A204.1 (cell line): ENCODE results near the gene YOD1.
"Not testable (repeated sequence)": the region's sequence is repeated elsewhere in the genome, so short reads cannot be mapped to it uniquely, and the experiment has no call there.

Source experiments
- FAIRE-seq: peaks from 2 replicates; lab custom pipeline; 2012; peaks lifted over from hg19 to GRCh38; lab: Jason Lieb, UNC

The YOD1 gene

GRCh38 chr1:207048041-207048440, 3.0 kb downstream of the YOD1 start:
- FAIRE-seq: no peak

- FAIRE-seq: no peak
These were observed 3.5 kb downstream of the YOD1 start for GRCh38 chr1:207047505-207047904.

GRCh38 chr1:207045453-207045852, 5.6 kb downstream of the YOD1 start:
- no peak for FAIRE-seq

- FAIRE-seq: not testable (repeated sequence)
These were observed 9.6 kb downstream of the YOD1 start for GRCh38 chr1:207041397-207041796.

- no peak for FAIRE-seq
These were observed 10.9 kb downstream of the YOD1 start for GRCh38 chr1:207040181-207040533.

- FAIRE-seq: no peak
These were observed 11.4 kb downstream of the YOD1 start for GRCh38 chr1:207039380-207040180.

- FAIRE-seq: no peak
These were observed 14.1 kb downstream of the YOD1 start for GRCh38 chr1:207036865-207037264.

GRCh38 chr1:207035877-207036551, 15.0 kb downstream of the YOD1 start:
- no peak for FAIRE-seq

- no peak for FAIRE-seq
These were observed 16.0 kb downstream of the YOD1 start for GRCh38 chr1:207034998-207035397.

- no peak for FAIRE-seq
These were observed 16.8 kb downstream of the YOD1 start for GRCh38 chr1:207034208-207034607.

GRCh38 chr1:207033302-207033701, 17.7 kb downstream of the YOD1 start:
- no peak for FAIRE-seq

GRCh38 chr1:207032528-207033017, 18.4 kb downstream of the YOD1 start, which contains the start of gene C1orf116:
TSS of gene C1orf116 (minus strand) at chr1:207032756. CDS start at chr1:207027598, 5,158 bp downstream.
- FAIRE-seq: no peak

- FAIRE-seq: no peak
These were observed 19.3 kb downstream of the YOD1 start for GRCh38 chr1:207031632-207032264.

- no peak for FAIRE-seq
These were observed 20.0 kb downstream of the YOD1 start for GRCh38 chr1:207031016-207031415.

GRCh38 chr1:207030522-207031009, 20.4 kb downstream of the YOD1 start:
- FAIRE-seq: no peak

GRCh38 chr1:207029701-207030521, 21.1 kb downstream of the YOD1 start:
- FAIRE-seq: no peak

GRCh38 chr1:207028884-207029650, 21.9 kb downstream of the YOD1 start:
- no peak for FAIRE-seq

GRCh38 chr1:207027921-207028320, 23.1 kb downstream of the YOD1 start:
- no peak for FAIRE-seq

GRCh38 chr1:207027206-207027777, 23.7 kb downstream of the YOD1 start:
- FAIRE-seq: no peak

GRCh38 chr1:207026104-207026534, 24.9 kb downstream of the YOD1 start:
- no peak for FAIRE-seq
